ENCODE measurements around the gene BRD2. TPM values are rescaled to one million over a fixed set of nuclear protein-coding genes. Genes with fewer than 3 reads are reported as not detected.

BRD2 gene
- total and polyA plus RNA-seq, 2 of the 4 experiments (the other 2 are of a cell fraction) = 99.5 to 144 TPM

DNA sequence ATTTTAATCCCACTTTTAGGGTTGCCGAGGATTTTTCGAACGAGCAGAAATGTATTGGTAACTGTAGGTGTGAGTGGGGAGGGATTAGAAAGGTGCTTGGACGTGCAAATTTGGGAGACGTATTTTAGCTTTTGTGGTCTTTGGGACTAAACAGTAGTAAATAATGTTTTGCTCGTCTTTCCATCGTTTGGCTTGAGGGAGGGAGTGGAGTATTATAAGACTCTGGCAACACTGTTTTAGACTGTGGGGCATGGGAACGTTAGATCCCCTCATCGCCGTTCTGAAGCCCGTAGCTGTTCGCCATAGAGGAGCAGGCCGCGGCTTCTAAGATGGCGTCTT is 2.8 kb downstream of the BRD2 start:
- peak overlapping the region; percentile 93 for H2BK15ac ChIP-seq (ENCODE audit: low read depth, low read length)
- peak overlapping the region; percentile 98 for H2BK5ac ChIP-seq (ENCODE audit: low read depth, low read length, poor library complexity, severe bottlenecking)
- peak overlapping the region; percentile 99 for H3K9ac ChIP-seq (ENCODE audit: low read depth, low read length)
- H2AFZ ChIP-seq (replicated peaks; ENCODE audit: low read length, poor library complexity) = peak overlapping the region; percentile 77
- peak overlapping the region; percentile 99 to 100 for H4K8ac ChIP-seq (ENCODE audit: low read depth in 2 of 2, low read length in 2 of 2)
- peak overlapping the region; percentile 100 for H3K56ac ChIP-seq (ENCODE audit: extremely low read depth, insufficient read depth, low read length)
- peak overlapping the region; percentile 94 for H4K5ac ChIP-seq (ENCODE audit: low read depth, low read length)
- peak overlapping the region; percentile 59 for H3K4me3 ChIP-seq (ENCODE audit: insufficient read depth, low read depth, low read length)
- H3K9me1 ChIP-seq (ENCODE audit: insufficient read depth, low read length) = no peaks in the 10 kb centered on the region; the same call in 1 of the 2 replicates
- peak overlapping the region; percentile 100 for H3K27ac ChIP-seq (ENCODE audit: insufficient read depth, low read length)
- no peak for DNase-seq
- peak overlapping the region; percentile 60; the same call in 1 of the 2 replicates for H2BK20ac ChIP-seq (ENCODE audit: low read depth, low read length)
- H3K27me3 ChIP-seq (ENCODE audit: control insufficient read depth, insufficient read depth, low read length) = no peaks in the 10 kb centered on the region
- peak overlapping the region; percentile 76 for H3K4me2 ChIP-seq (ENCODE audit: low read depth, low read length)
- H2AK5ac ChIP-seq (ENCODE audit: low read depth, low read length) = peak overlapping the region; percentile 99
- ChIA-PET CTCF (interaction anchor here (0.7 to 2.8 kb wide), 6 partner anchors 8 to 43 kb away, joined by 3 to 18 read pairs (median 4); partner anchors contain the start of gene HLA-DMA), POLR2A (ENCODE audit: unreplicated experiment) (interaction anchor here (0.5 to 2.3 kb wide), 11 partner anchors 10 to 776 kb away, joined by 4 to 27 read pairs (median 5); partner anchors contain the start of genes HLA-DMA and HLA-DMB)
- no peak for ATAC-seq (ENCODE audit: low read depth)
- dilution Hi-C loops (cut with HindIII; ENCODE audit: low sequenced_read_pairs, unreplicated experiment) = no loop called here
- peak overlapping the region; percentile 92 for H2BK120ac ChIP-seq (ENCODE audit: low read depth, low read length)
- peak overlapping the region; percentile 94 for H3K18ac ChIP-seq (ENCODE audit: low read depth, low read length)
- intact Hi-C loops (cut with micrococcal nuclease) = loop anchor here (2.0 to 5.0 kb wide), 2 partner anchors 278 to 784 kb away; no protein-coding TSS in a partner anchor
- H3K4ac ChIP-seq (ENCODE audit: low read depth, low read length) = peak overlapping the region; percentile 100
- WGBS, 2 experiments (ENCODE audit: extremely low coverage in 2 of 2, insufficient read length in 1 of 2) = 0% methylated on average over 4 of the region's 15 CpGs; no CpG with 5 or more reads in 1 of the 2 experiments
- peak overlapping the region; percentile 100 for H2AK9ac ChIP-seq (replicated peaks; ENCODE audit: low read depth, low read length, poor library complexity)
- peaks cover 5% of the 10 kb centered on the region for H3K4me1 ChIP-seq (ENCODE audit: control insufficient read depth, insufficient read depth, low read length)
- H4K91ac ChIP-seq (ENCODE audit: insufficient read depth, low read depth, low read length) = peak overlapping the region; percentile 100
- BruUV-seq (replicated peaks) = no TSS peak
- H3K14ac ChIP-seq (replicated peaks; ENCODE audit: low read depth, low read length) = peak overlapping the region; percentile 100
- peaks cover 27% of the 10 kb centered on the region for H3K36me3 ChIP-seq (ENCODE audit: control insufficient read depth, insufficient read depth, low read length)
- no peaks in the 10 kb centered on the region for H3K9me3 ChIP-seq (ENCODE audit: control insufficient read depth, insufficient read depth, low read length)
- peaks cover 11 to 48% of the 10 kb centered on the region in 2 experiments for H3K79me1 ChIP-seq (ENCODE audit: low read depth in 1 of 2, low read length in 2 of 2)
- in situ Hi-C loops (cut with MboI; ENCODE audit: low sequenced_read_pairs) = loop anchor here (5.0 to 25.0 kb wide), 2 partner anchors 79 to 784 kb away; partner anchors contain the start of genes AGER, AGPAT1, GPSM3 and PBX2
- TF ChIP-seq, protein P1, sequence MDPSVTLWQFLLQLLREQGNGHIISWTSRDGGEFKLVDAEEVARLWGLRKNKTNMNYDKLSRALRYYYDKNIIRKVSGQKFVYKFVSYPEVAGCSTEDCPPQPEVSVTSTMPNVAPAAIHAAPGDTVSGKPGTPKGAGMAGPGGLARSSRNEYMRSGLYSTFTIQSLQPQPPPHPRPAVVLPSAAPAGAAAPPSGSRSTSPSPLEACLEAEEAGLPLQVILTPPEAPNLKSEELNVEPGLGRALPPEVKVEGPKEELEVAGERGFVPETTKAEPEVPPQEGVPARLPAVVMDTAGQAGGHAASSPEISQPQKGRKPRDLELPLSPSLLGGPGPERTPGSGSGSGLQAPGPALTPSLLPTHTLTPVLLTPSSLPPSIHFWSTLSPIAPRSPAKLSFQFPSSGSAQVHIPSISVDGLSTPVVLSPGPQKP (IDR thresholded peaks at IDR 0.05; ENCODE audit: borderline replicate concordance, low read depth, low read length) = no peak
- TF ChIP-seq FOS (IDR thresholded peaks at IDR 0.05; ENCODE audit: low read depth, low read length) = no peak
- no peak for TF ChIP-seq RCOR1 (IDR thresholded peaks at IDR 0.05; ENCODE audit: insufficient replicate concordance, low read length)
- no peak for TF ChIP-seq RAD21 (IDR thresholded peaks at IDR 0.05; ENCODE audit: low read length)
- no peak for TF ChIP-seq SMC3 (IDR thresholded peaks at IDR 0.05; ENCODE audit: low read depth, low read length)
- peak; percentile 70 for TF ChIP-seq CHD1 (IDR thresholded peaks at IDR 0.05; ENCODE audit: low read depth, low read length)
- TF ChIP-seq BHLHE40 (IDR thresholded peaks at IDR 0.05; ENCODE audit: low read depth, low read length) = no peak
- TF ChIP-seq POLR2A (IDR thresholded peaks at IDR 0.05; ENCODE audit: low read depth, low read length) = 0 out of 2 replicates have a peak, but pooled peaks have one; percentile 9
- peak overlapping the region; percentile 100 for H3K23ac ChIP-seq (ENCODE audit: low read depth, low read length)
- peaks cover 46% of the 10 kb centered on the region for H4K20me1 ChIP-seq (ENCODE audit: insufficient read depth, low read length)
